HG02763 (cell line): ENCODE measurements around the gene SEM1.
A peak's percentile ranks its signal among the peaks of the same experiment; 100 is the strongest.
"Not testable (repeated sequence)": the region's sequence is repeated elsewhere in the genome, so short reads cannot be mapped to it uniquely, and the experiment has no call there.

Source experiments
- ATAC-seq: cut with Tn5 transposase; IDR thresholded peaks from one replicate; pipeline ENCODE4 v1.9.1; 2021; ENCODE audit warnings: mild to moderate bottlenecking, moderate library complexity; ENCODE audit not compliant: unreplicated experiment

SEM1 gene

GRCh38 chr7:96707901-96708774 lies 1.5 kb downstream of the SEM1 start:
- no peak for ATAC-seq

DNA sequence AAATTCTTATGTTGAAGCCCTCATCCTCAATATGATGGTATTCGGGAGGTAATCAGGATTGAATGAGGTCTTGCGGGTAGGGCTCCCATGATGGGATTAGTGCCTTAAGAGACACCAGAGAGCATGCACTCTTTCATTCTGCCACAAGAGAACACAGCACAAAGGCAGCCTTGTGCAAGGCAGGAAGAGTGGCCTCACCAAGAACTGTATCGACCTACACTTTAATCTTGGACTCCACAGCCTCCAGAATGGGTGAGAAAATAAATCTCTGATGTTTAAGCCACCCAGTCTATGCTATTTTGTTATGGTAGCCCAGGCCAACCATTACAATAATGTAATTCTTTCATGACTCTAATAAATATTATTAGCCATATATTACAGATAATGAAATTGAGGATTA lies 8.4 kb downstream of the SEM1 start:
- ATAC-seq, result no peak

- ATAC-seq, result no peak
Measured at GRCh38 chr7:96700516-96700915, 9.1 kb downstream of the SEM1 start.

DNA sequence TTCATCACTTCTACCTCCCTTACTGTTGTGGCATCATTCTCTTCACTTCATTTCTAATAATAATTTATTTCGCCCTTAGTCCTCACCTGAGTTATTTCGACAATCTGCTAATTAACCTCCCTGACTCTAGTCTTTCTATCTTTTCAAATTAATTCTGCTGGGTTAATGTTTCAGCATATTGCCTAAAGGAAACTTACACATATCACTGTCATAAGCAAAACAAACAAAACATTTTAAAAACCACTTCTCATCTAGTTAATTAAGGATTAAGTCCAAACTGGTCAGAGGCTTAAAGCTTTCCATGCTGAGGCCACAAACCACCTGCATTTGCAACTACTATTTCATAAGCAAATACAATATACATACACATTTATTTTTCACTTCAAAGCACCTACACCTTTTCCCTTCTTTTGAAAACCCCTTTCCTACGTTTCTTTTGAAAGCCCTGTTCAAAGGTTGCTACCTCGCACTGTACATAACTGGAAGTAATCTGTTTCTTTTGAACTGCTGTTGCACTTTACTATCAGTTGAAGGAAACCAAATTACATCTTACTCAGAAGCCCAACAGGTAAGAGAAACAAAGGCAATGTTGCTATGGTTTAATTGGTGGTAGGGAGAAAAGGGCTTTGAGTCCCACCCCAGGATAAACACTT lies 10.3 kb downstream of the SEM1 start:
- ATAC-seq, result no peak

DNA sequence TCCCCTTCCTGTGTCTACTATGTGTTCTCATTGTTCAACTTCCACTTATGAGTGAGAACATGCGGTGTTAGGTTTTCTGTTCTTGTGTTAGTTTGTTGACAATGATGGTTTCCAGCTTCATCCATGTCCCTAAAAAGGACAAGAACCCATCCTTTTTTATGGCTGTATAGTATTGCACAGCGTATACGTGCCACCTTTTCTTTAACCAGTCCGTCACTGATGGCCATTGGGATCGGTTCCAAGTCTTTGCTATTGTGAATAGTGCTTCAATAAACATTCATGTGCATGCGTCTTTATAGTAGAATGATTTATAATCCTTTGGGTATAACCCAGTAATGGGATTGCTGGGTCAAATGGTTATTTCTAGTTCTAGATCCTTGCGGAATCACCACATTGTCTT lies 11.2 kb downstream of the SEM1 start:
- not testable (repeated sequence) for ATAC-seq

DNA sequence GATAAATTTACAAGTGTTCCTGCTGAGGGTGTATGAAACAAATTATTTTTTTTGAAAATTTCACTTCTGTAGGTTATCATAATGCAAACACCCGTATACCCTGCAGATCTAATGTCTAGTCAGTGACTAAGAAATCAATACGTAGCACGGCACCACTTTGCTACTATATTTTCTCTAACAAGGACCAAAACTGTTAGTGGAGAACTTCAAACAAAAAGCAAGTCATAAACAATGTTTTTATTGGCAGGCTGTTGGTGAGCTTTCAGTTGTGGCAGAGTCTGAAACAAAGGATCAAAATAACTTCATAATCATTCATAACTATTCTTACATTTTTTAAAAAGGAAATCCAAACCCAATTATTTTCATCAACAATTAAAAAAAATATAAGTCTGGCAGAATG lies 11.8 kb downstream of the SEM1 start:
- no peak for ATAC-seq

GRCh38 chr7:96695581-96695980 lies 14.1 kb downstream of the SEM1 start:
- no peak for ATAC-seq

GRCh38 chr7:96694082-96694481 lies 15.6 kb downstream of the SEM1 start:
- ATAC-seq, result no peak

DNA sequence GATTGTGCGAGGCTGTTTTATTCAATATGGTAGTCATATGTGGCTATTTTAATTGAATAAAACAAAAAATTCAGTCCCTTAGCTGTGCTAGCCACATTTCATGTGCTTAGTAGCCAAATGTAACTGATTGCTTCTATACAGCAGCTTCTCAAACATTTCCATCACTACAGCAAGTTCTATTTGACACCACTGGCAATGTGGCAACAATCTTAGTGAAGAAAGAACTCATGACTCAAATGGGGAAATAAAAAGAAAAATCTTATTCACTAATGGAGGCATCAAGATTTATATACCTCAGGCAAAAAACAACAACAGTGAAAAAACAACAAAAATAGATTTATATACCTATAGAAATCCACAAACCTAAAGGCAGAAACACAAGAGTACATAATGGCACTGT lies 17.9 kb downstream of the SEM1 start:
- ATAC-seq, result no peak

DNA sequence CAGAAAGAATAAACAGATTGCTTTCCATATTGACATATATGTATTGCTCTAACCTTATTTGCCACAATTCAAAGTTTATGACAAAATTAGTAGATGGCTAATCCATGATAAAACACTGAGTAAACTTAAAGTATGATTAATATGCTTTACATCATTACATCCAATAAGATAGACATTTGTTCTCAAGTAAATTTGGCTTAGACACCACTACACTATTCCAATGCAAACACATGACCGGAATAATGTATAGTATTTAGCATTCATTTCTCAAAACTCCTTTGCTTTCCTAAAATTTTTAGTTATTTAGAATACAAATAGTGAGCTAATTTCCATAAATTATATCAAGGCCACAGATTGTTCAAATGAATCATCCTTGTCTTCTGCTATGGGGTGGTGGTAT lies 20.2 kb downstream of the SEM1 start:
- ATAC-seq, result no peak

DNA sequence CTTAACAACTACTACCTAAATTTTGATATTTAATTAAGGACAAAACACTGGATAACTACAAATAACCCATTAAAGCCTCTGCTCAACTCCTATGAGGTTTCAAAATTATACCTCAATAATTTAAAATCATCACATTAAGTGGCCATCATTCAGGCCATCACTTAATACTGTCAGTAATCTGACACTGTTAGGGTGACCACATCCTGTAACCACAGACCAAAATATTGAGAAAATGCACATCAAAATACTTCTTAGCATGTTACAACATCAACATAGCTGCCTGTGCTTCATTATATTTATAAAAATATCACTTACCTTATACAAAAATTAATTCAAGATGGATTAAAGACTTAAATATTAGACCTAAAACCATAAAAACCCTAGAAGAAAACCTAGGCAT lies 23.3 kb downstream of the SEM1 start:
- ATAC-seq, result no peak

DNA sequence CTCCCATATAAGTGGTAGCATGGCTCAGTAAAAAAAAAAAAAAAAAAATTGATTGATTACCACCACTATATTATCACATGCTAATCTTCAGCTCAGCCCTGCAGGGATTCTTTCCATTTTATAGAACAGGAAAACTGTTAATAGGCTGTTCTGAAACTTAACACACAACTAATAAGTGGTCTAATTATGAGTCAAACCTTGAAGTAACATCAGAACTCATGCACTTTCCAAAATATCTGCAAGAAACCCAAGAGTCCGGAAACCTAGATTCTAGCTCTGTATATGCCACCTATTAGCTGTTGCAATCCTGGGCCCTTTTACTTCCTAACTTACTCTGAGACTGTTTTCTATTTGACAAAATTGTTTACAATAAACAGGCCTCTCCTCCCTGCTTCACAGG lies 23.9 kb downstream of the SEM1 start:
- peak; percentile 47 for ATAC-seq

GRCh38 chr7:96685353-96685752 lies 24.3 kb downstream of the SEM1 start:
- ATAC-seq, result peak; percentile 88

DNA sequence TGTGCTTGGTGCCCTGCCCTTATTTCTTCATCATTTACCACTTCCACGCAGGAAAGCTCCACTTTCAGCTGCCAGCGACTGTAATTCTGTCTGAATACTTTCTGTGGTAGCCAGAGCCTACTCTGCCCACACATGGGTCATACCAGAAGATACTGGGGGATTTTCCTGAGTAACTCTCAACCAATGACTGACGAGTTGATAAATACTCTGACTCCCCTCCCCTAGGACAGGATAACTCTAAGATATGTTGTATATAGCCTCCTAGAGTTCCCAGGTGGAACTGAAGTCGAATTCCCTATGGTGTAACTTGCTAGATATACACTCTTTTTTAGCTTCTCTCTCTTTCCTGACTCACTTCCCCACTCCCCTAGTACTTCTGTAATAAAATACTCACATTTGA lies 29.8 kb downstream of the SEM1 start:
- ATAC-seq, result no peak

GRCh38 chr7:96676919-96677318 lies 32.7 kb downstream of the SEM1 start:
- ATAC-seq, result no peak

DNA sequence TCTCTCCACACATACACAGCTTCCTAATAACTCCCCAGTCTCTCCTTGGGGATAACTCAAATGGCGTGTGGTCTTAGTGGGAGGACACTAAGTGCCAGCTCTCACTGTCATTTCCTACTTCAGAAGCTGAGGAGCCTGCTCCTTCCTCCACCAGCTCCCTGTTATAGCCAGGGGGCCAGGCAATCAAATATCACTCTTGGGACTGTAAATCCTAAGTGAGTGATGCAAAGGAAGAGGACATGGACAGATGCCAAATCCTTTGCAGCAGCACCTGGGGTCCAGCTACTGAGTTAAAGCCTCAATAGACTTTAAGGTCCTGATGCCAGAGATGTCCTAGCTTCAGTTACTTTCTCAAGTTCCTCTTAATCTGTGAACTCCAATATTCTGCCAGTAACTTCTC lies 34.1 kb downstream of the SEM1 start:
- no peak for ATAC-seq

DNA sequence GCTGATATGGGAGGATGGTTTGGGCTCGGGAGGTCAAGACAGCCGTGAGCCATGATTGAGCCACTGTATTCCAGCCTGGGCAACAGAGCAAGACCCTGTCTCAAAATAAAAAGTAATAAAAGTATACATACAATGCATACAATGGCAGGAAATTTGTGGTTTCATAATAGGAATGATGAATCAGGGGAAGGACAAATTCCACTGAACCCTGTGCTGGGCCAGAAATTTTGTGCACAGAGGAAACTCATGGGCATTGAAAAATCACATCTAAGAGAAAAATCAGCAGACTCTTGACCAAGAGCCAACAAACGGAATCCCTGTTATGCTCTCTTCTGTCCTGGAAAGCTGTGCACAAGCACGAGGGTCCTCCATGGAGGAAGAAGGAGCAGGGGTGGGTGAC lies 35.1 kb downstream of the SEM1 start:
- ATAC-seq, result no peak

- ATAC-seq, result no peak
Measured at GRCh38 chr7:96671854-96672253, 37.8 kb downstream of the SEM1 start.

DNA sequence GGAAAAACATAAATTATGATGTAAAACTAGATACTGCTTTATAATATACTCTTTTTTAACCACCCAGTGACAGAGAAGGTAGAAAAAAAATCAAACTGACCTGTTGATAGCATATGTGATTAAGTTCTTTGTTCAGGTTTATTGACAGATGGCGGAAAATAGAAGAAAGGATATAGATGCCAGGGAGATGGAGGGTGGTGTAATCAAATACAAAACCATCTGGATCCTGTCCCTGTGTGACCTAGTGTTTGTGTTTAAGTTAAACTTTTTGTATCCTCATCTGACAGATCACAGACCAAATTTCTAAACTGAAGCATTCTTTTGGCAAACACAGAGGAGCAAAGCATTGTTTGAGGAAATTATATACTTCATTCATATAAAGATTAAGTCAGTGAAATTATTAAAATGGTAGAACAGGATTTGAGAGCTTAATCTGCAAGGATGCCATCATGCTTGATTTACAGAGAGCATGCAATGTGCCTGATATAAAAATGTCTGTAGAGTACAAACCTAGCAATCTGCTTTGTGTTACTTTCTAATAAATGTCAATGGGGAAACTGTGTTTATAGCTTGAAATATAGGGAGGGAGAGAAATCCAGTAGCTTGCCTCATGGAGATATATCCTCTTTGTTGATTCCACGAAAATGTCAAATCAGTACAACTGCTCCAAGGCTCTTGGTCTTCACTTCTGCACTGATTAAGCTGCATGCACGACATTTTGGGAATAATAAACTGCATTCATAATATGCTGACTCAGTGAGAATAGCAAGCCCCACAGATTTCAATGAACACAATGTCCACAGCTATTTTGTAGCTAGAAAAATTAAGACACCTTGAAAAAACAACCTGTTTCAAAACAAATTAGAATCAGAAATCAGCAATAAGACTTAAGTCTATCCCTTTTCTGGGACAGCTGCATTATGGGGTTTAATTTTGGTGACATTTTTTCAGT lies 39.0 kb downstream of the SEM1 start:
- no peak for ATAC-seq

DNA sequence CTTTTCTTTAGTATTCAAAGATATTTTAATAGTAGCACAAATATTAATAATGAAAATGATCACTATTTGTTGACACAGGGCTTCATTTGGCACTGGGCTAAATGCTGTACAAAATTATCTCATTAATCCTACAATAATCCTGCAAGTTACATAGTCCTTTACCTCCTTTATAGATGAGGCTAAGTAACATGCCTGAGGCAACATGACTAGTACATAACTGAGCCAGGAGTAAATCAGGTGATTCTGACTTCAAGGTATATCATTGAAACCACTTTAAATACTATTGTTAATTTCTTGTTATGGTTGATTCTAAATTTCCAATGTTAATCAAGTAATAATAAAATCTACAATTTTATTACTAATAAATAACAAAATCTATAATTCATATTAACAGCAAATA lies 39.8 kb downstream of the SEM1 start:
- ATAC-seq, result no peak

DNA sequence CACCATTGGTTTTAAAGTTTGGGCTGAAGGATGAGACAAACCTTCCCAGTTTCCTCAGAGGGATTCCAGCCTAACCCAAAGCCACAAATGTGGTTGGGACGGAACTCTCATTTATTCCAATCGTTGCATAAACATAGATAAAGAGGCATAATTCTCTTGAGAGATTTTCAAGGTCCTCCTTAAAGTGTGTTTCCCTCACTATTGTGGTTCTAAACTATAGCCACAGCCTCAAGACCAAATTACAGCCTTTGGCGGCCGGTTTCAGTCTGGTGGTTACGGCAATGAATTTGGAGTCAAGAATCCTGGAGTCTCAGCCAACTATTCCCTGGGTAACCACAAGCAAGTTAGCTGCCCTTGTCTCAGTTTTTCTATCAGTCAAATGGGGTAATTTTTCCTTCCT lies 42.6 kb downstream of the SEM1 start:
- ATAC-seq, result no peak
